HG02642 (cell line): ENCODE results near the gene NSMCE4A.
A peak's percentile ranks its signal among the peaks of the same experiment; 100 is the strongest.
"Not testable (repeated sequence)": the region's sequence is repeated elsewhere in the genome, so short reads cannot be mapped to it uniquely, and the experiment has no call there.

Experiments used
- ATAC-seq: cut with Tn5 transposase; IDR thresholded peaks from one replicate; pipeline ENCODE4 v1.9.1; 2021; ENCODE audit warnings: mild to moderate bottlenecking; ENCODE audit not compliant: unreplicated experiment, poor library complexity

Gene NSMCE4A

DNA sequence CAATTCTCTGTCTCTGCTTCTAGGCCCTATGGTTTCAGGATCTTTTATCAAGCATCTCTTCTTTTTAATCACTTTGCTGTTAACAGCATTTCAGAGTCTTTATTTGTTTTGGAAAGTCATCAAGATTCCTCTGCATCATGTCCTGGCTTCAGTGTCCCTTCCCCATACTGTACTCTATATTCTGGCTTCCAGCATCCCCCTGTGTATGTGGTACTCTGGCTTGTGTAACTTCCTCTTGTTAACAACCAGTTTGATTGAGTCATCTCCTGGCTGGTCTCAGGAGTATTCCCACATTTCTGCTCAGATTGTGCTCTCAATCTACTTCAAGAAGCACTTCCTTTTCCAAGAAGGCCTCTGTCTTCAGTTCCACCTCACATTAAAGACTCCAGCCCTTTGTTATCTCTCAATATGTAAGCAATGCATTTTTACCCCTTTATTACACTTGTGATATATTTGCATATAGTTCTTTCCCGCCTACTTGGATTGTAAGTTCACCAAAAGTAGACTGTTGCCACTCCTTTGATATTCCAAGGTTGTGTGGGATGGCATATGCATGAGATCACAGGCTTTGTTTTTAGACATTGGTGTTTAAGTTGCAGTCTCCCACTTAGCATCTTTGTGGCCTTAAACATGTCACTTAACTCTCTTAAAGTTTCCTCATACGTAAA is 32.1 kb downstream of the NSMCE4A start:
- no peak for ATAC-seq

DNA sequence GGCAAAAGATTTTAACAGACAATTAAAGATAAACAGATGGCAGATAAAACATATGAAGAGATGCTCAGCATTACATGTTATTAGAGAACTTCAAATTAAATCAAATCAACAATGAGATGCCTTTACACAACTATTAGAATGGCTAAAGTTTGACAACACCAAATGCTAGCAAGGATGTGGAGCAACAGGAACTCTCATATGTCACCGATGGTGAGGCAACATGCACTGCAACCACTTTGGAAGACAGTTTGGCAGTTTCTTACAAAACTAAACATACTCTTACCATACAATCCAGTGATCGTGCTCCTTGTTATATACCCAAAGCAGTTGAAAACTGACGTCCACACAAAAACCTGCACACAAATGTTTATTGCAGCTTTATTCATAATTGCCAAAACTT is 33.5 kb downstream of the NSMCE4A start:
- no peak for ATAC-seq

DNA sequence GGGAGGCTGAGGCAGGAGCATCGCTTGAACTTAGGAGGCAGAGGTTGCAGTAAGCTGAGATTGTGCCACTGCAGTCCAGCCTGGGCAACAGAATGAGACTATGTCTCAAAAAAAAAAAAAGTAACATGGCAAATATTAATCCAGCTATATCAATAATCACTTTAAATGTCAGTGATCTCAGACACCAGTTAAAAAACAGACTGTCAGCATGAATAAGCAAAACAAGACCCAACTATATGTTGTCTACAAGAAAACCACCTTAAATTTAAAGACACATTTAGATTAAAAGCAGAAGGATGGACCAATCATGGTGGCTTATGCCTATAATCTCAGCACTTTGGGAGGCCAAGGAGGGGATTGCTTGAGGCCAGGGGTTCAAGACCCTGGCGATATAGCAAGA is 38.7 kb downstream of the NSMCE4A start:
- no peak for ATAC-seq

DNA sequence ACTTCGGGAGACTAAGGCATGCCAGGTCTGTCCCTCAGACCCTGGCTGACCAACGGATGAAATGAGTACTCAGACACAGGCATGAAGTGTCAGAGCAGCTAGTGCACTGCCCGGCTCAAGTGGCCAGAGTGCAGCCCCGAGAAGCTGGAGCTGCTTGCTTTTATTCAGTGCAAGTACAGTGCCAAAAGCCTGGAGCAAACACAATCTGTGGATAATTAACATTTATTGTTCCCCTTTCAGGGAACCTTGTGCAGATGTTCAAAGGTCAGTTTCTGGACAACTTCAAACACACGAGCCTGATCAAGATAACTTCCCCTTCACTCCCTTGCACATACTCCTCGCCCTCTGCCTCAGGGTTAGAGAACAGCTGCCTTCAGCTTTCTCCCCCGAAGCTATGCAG is 39.3 kb downstream of the NSMCE4A start:
- ATAC-seq, result no peak

DNA sequence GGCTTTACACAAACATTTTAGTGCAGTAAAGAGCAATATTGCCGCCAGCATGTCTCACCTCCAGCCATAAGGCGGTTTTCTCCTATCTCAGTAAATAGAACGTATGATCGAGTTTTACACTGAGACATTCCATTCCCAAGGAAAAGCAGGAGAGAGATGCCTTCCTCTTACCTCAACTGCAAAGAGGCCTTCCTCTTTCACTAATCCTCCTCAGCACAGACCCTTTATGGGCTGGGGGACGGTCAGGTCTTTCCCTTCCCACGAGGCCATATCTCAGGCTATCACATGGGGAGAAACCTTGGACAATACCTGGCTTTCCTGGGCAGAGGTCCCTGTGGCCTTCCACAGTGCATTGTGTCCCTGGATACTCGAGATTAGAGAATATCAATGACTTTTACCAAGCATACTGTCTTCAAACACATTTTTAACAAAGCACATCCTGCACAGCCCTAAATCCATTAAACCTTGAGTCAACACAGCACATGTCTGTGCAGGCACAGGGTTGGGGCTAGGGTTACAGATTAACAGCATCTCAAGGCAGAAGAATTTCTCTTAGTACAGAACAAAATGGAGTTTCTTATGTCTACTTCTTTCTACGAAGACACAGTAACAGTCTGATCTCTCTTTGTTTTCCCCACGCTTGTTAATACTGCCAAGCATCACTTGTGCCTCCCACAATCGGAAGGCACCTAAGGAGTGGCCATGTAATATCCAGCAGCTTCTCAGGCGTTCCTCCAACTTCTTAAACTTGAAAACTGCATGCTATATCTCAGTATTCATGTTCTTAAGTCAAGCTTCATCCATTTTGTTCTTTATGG is 44.5 kb downstream of the NSMCE4A start:
- not testable (repeated sequence) for ATAC-seq

GRCh38 chr10:121929585-121930267 is 45.3 kb downstream of the NSMCE4A start:
- not testable (repeated sequence) for ATAC-seq

- ATAC-seq, result no peak
Measured at GRCh38 chr10:121928528-121928884, 46.5 kb downstream of the NSMCE4A start.

DNA sequence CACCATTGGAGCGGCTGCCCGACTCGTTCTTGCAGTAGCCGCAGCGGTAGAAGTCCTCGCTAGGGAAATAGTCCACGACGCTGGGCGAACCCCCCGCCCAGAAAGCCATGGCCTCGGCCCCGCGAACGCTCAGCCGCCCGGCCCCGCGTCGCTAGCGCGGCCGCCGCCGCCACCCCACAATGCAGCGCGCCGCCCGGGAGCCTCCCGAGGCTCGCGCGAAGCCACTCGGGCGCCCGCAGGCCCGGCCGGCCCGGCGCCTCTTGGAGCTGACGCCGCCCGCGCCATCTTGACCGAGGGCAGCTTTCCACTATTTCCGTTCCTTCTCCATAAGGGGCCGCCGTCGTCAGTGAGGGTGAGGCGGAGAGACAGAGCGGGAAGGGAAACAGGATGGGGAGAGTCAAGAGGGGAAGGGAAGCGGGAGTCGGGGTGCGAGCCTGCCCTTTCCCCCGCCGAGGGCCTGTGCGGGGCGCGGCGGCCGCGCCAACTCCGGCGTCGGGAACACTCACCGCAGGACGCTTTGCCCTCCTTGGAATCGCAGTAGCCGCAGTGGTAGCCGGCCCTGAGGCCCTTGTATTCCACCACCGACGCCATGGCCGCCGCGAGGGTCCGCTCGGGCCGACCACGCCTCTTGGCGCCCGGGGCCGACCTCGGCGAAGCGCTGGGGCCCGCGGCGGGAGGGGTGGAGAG is 47.0 kb downstream of the NSMCE4A start, which contains the start of gene ATE1:
Gene ATE1, minus strand, starts transcription at position 191 of the 687 bp plus-strand sequence. Its CDS starts 82 bp downstream, at position 109.
- ATAC-seq, result peak; percentile 88

- ATAC-seq, result peak; percentile 52
Measured at GRCh38 chr10:121927318-121927840, 47.6 kb downstream of the NSMCE4A start.

- no peak for ATAC-seq
Measured at GRCh38 chr10:121926671-121927317, 48.2 kb downstream of the NSMCE4A start.

GRCh38 chr10:121926157-121926556 is 48.9 kb downstream of the NSMCE4A start:
- no peak for ATAC-seq

DNA sequence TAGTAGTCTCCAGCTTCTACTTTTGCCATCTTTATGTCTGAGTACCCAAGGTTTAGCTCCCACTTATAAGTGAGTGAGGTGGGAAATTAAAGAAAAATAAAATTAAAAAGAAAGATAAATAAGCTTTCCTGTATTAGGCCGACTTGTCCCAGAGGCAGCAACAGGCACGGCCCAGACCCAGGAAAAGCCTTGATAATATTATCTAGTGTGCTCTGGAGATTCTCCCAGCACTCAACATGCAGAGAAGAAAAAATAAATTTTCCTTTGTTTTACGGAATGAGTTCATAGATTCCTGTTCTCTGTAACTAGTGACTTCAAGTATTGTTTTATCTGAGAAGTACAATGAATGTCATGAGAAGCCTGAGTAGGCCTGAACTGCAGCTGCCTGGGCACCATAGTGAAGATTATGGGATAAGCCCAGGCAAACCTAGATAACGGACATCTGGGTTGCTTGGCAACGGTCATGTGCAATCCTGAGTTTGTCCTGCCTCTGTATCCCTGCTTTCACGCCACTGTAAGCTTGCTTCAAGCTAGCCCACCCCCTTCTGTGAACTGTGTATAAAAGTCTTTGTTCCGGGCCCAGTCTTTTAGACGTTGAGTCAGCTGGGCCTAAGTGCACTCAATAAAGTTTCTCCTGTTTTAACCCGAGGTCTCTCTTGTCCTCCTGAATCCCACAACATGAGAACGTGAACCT is 53.6 kb downstream of the NSMCE4A start:
- no peak for ATAC-seq

DNA sequence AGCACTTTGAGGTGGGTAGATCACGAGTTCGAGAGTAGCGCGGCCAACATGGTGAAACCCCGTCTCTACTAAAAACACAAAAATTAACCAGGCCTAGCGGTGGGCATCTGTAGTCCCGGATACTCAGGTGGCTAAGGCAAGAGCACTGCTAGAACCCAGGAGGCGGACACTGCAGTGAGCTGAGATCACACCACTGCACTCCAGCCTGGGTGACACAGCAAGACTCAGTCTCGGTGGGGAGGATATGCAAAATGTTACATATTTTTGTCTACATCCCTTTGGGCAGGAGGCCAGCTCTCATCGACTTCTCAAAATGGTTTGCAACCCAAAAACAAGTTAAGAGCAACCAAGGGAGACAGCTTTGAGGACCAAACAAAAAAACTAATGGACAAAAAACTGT is 55.4 kb downstream of the NSMCE4A start:
- no peak for ATAC-seq

DNA sequence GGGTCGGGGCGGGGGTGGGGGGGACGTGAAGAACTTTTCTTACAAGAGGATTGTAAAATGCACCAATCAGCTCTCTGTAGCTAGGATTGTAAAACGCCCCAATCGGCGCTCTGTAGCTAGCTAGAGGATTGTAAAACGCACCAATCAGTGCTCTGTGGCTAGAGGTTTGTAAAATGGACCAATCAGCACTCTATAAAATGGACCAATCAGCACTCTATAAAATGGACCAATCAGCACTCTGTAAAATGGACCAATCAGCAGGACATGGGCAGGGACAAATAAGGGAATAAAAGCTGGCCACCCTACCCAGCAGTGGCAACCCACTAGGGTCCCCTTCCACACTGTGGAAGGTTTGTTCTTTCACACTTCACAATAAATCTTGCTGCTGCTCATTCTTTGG is 56.2 kb downstream of the NSMCE4A start:
- not testable (repeated sequence) for ATAC-seq

GRCh38 chr10:121914661-121915060 is 60.4 kb downstream of the NSMCE4A start:
- no peak for ATAC-seq

DNA sequence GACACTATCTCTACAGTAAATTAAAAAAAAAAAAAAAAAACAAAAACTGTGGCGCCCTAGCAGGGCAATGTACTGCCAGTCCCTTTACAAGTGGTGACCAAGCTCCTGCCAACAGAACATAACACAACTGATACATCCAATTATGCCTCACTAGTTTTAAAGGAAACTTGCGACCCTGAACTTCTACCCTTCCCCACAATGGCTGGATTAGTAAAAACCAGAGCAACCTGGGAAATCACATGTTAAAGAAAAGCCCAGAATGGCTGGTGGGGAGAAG is 63.7 kb downstream of the NSMCE4A start:
- no peak for ATAC-seq

DNA sequence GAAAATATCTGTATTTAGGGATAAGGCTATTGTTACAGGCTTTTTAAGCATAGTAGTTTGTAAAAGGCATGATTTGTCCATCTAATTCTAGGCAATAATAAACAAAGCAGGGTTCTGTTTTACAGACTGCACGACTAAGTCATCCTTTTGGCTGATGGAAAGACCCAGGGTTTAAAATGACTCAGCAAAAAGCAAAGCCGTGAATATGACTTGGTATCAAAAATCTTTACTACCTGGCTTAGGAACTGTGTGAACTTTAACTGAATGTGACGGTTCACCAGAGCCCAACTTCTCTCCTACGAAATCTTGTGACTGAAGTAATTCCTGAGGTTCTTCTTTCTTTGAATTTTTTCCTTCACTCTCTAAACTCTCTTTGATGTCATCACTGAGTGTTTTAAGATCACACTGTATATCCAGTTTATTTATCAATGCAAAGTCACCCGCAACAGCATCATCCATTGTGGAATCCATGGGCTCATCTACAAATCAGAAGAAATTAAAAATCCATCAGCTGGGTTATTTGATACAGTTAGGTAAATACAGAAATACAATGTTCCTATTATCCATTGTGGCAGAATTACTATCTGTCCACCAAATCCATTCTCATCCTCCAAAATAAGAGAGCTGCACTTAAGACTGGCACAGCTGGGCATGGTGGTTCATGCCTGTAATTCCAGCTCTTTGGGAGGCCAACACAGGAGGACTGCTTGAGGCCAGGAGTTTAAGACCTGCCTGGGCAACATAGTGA is 64.2 kb downstream of the NSMCE4A start:
- no peak for ATAC-seq
